Gastrocnemius medialis (tissue), 4 donors: ENCODE data around the gene KRT7. TPM values are rescaled to one million over a fixed set of nuclear protein-coding genes. Genes with fewer than 3 reads are reported as not detected.
"Not testable (repeated sequence)": the region's sequence is repeated elsewhere in the genome, so short reads cannot be mapped to it uniquely, and the experiment has no call there.

ENCODE experiments used
- ATAC-seq, 2 donors: fragments of 150-250 bp; one replicate each; pipeline ENCODE4 v1.9.1; 2016
- DNase-seq, 2 donors: peaks; one replicate each; pipeline ENCODE4 v3.0.0-alpha.2; 2019
- H3K27ac ChIP-seq, 4 donors: fragments of 200-600 bp; sonication (generic); 1 replicate in 1 of 4; 2 replicates in 3 of 4; pipeline ENCODE4 v1.5.1; 2016 to 2018; ENCODE audit warnings: mild to moderate bottlenecking in 2 of 4, moderate library complexity in 1 of 4
- H3K27me3 ChIP-seq, 3 donors: fragments of 200-600 bp; sonication (generic) in 2 of 3; 1 replicate in 1 of 3; 2 replicates in 2 of 3; pipeline versions ENCODE4 v1.5.1 to v1.6.0; 2016 to 2019; ENCODE audit warnings: mild to moderate bottlenecking in 1 of 3, moderate library complexity in 1 of 3
- H3K36me3 ChIP-seq, 2 donors: fragments of 200-600 bp; sonication (generic) in 1 of 2; one replicate each; pipeline ENCODE4 v1.5.1; 2017 to 2018
- H3K4me1 ChIP-seq, 2 donors: fragments of 200-600 bp; sonication (generic) in 1 of 2; one replicate each; pipeline ENCODE4 v1.5.1; 2016 to 2017; ENCODE audit warnings: mild to moderate bottlenecking in 2 of 2
- H3K4me3 ChIP-seq, 4 donors: fragments of 200-600 bp; sonication (generic) in 3 of 4; 1 replicate in 1 of 4; 2 replicates in 3 of 4; pipeline ENCODE4 v1.5.1; 2016 to 2019; ENCODE audit warnings: mild to moderate bottlenecking in 2 of 4
- H3K9me3 ChIP-seq, 3 donors: fragments of 200-600 bp; sonication (generic) in 2 of 3; 1 replicate in 1 of 3; 2 replicates in 2 of 3; pipeline ENCODE4 v1.5.1; 2016 to 2019
- POLR2A ChIP-seq, 2 donors: fragments of 450-650 bp; IDR thresholded peaks; one replicate each; pipeline ENCODE4 v1.6.1; 2017; ENCODE audit warnings: antibody characterized with exemption in 2 of 2, mild to moderate bottlenecking in 2 of 2, moderate library complexity in 2 of 2
- in situ Hi-C, 4 donors: fragments of 200-750 bp; cut with MboI; loops; one replicate each; pipeline versions ENCODE4 v1.15.0 to v1.8.0; 2017; ENCODE audit warnings: low sequenced_read_pairs in 4 of 4
- intact Hi-C: fragments of 100-400 bp; cut with DNase I; formaldehyde crosslinking; loops from one replicate; pipeline ENCODE4 v1.15.1; 2023; ENCODE audit warnings: low total_unique reads
- total RNA-seq, 4 donors: library from RNA; depleted of rRNA; stranded (reverse); fragments of >200 nt; gene quantifications; one replicate each; pipeline versions ENCODE4 v1.1.0 to v1.2.3, GENCODE V29; 2016
- TF ChIP-seq, protein P1 (sequence below), 5 experiments: fragments of 450-650 bp in 3 of 5; fragments of 200-600 bp in 2 of 5; sonication (generic) in 2 of 5; IDR thresholded peaks in 4 of 5; conservative IDR thresholded peaks in 1 of 5; 1 replicate in 4 of 5; 2 replicates in 1 of 5; pipeline ENCODE4 v1.5.1; 2016 to 2019; ENCODE audit warnings: antibody characterized with exemption in 5 of 5, mild to moderate bottlenecking in 3 of 5, moderate library complexity in 3 of 5

The KRT7 gene
- total RNA-seq, 4 donors from 2014 or later = 0.39 to 4.4 (median 1.2) TPM

DNA sequence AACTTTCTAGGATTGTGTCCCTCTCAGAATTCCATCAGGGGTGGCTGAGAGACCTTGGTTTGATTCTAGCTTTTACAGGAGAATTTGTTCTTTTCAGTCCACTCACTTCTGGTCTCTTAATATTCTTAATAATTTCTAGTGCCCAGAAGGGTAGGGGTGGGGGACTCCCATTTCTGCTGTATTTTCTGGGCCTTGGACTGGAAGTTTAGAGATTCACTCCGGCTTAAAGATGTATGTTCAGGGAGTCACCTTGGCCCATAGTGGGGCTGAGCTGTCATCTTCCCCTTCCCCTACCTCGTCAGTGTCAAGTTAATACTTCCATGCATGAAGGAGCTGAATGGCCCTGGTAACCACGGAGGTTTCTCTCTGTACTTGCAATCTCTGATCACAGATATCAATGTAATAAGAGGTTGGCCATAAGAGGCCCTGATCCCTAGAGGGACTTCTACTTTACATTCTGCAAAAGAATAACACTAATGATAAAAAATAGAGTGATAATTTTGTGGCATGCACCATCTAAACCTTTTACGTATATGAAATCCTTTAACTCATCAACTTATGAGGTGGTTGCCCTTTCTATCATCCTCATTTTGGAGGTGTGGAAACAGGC lies 51.6 kb downstream of the KRT7 start:
- Histone ChIP-seq H3K27me3 (no peaks in the 10 kb centered on the region), H3K4me3 (no peak overlapping the region), H3K36me3 (no peaks in the 10 kb centered on the region), H3K27ac (no peak overlapping the region), H3K9me3 (no peaks in the 10 kb centered on the region), H3K4me1 (peaks cover 10% of the 10 kb centered on the region in 2 donors)
- DNase-seq = no peak
- ATAC-seq = no peak
- intact Hi-C loops (loop anchor here (5.0 kb wide), 1 partner anchor 137 kb away; no protein-coding TSS in a partner anchor), in situ Hi-C loops (no loop called here)
- no peak for TF ChIP-seq POLR2A (IDR thresholded peaks at IDR 0.05)
- TF ChIP-seq, protein P1, sequence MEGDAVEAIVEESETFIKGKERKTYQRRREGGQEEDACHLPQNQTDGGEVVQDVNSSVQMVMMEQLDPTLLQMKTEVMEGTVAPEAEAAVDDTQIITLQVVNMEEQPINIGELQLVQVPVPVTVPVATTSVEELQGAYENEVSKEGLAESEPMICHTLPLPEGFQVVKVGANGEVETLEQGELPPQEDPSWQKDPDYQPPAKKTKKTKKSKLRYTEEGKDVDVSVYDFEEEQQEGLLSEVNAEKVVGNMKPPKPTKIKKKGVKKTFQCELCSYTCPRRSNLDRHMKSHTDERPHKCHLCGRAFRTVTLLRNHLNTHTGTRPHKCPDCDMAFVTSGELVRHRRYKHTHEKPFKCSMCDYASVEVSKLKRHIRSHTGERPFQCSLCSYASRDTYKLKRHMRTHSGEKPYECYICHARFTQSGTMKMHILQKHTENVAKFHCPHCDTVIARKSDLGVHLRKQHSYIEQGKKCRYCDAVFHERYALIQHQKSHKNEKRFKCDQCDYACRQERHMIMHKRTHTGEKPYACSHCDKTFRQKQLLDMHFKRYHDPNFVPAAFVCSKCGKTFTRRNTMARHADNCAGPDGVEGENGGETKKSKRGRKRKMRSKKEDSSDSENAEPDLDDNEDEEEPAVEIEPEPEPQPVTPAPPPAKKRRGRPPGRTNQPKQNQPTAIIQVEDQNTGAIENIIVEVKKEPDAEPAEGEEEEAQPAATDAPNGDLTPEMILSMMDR (IDR thresholded peaks at IDR 0.05 in 4 of 5, conservative IDR thresholded peaks at IDR 0.05 in 1 of 5) = no peak

DNA sequence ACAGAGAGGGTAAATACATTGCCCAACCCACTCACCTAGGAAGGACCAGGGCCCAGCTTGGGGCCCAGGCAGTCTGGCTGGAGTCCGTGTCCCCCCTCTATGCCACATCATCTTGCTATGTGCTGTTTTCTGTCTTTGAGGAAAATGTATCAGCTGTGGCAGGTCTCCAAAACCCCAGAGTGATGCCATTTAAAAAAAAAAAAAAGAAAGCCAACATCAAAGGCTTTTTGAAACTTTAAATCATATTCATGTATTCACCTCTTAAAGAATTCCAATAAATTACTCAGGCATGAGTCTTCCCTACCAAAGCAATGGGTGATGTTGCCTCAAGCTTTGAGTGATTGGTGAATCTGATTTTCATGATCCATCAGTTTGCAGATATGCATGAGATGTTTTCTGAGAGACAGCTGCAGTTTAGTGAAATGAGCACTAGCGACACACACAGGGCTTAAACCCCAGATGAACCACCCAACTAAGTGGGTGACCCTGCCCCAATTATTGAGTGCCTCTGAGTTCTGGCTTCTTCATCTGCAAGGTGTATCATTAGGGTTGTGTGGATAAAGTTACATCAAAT lies 52.2 kb downstream of the KRT7 start:
- DNase-seq (no peak), ATAC-seq (no peak)
- intact Hi-C loops = no loop called here
- Histone ChIP-seq H3K4me3 (no peak overlapping the region), H3K36me3 (no peaks in the 10 kb centered on the region), H3K27ac (no peak overlapping the region), H3K27me3 (no peaks in the 10 kb centered on the region), H3K4me1 (peaks cover 6 to 9% of the 10 kb centered on the region in 2 donors), H3K9me3 (no peaks in the 10 kb centered on the region)
- TF ChIP-seq, protein P1 (IDR thresholded peaks at IDR 0.05 in 4 of 5, conservative IDR thresholded peaks at IDR 0.05 in 1 of 5) = no peak
- TF ChIP-seq POLR2A (IDR thresholded peaks at IDR 0.05) = no peak
- in situ Hi-C loops = no loop called here

DNA sequence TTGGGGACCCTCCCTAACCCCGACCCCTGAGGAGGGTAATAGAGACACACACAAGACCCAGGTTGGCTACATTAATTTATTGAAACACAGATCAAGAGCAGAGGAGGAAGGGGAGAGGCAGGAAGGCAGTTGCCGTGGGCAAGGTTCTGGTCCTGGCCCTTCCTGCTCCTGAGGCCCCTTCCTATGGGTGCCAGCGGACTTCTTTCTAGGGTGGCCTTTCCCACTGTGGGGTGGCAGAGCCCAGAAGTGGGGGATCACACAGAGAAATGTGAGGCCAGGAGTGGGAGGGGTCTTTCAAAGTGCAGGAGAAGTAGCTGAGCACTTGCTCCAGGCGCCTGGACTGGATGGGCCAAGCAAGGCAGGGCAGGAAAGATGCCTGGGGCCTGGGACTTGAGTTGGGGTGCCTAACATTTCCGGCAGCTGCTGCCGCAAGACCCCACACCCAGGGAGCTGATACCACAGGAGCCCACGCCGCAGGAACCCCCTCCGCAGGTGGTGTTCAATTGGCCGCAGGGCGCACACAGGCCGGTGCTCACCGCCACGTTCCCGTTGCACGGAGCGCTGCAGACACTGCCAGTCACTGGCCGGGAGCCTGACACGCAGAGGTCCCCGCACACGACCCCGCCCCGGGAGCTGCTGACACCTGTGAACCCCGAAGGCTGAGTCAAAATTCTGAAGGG lies 52.9 kb downstream of the KRT7 start:
- Histone ChIP-seq H3K4me1 (peaks cover 2 to 5% of the 10 kb centered on the region in 2 donors), H3K27ac (no peak overlapping the region), H3K4me3 (no peak overlapping the region), H3K27me3 (no peaks in the 10 kb centered on the region), H3K36me3 (no peaks in the 10 kb centered on the region), H3K9me3 (no peaks in the 10 kb centered on the region)
- in situ Hi-C loops (no loop called here), intact Hi-C loops (no loop called here)
- no peak for TF ChIP-seq POLR2A (IDR thresholded peaks at IDR 0.05)
- TF ChIP-seq, protein P1 (IDR thresholded peaks at IDR 0.05 in 4 of 5, conservative IDR thresholded peaks at IDR 0.05 in 1 of 5) = no peak
- DNase-seq (no peak), ATAC-seq (no peak)

DNA sequence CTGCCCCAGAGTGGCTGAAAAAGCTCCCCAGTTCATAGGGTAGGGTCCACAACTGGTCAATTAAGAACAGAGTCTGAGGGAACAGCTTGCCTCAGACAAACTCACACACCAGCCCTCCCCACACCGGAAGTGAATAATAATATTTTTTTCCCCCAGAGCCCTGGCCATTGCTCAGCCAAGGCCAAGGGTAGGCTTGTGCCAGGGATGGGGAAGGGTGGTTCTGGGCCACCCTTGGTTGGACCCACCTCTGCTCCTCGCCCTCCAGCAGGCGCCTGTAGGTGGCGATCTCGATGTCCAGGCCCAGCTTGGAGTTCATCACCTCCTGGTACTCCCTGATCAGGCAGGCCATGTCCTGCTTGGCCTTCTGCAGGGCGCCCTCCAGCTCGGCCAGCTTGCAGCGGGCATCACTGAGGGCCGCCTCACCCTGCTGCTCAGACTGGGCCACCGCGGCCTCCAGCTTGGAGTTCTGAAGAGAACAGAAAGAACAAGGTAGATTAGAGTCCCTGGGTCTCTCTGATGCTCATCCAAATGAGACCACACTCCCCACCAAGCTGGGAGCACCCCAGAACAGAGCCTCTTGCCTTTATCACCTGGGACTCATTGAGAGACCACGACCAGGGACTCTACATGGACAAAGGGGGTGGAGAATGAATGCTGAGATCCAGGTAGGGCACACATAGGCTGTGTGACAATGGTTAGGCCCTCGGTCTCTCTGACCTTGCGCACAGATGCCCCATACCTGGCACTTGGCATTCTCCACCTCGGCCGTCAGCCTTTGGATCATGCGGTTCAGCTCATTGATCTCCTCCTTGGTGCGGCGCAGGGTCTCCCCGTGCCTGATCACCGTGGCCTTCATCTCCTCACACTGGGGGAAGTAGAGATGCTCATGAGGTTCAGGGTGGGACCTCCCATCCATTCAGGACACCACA lies 54.1 kb downstream of the KRT7 start:
- H3K36me3 ChIP-seq, in situ Hi-C loops, DNase-seq, H3K4me3 ChIP-seq, H3K27ac ChIP-seq, H3K4me1 ChIP-seq, ATAC-seq, H3K27me3 ChIP-seq, H3K9me3 ChIP-seq, intact Hi-C loops: not testable (repeated sequence)

DNA sequence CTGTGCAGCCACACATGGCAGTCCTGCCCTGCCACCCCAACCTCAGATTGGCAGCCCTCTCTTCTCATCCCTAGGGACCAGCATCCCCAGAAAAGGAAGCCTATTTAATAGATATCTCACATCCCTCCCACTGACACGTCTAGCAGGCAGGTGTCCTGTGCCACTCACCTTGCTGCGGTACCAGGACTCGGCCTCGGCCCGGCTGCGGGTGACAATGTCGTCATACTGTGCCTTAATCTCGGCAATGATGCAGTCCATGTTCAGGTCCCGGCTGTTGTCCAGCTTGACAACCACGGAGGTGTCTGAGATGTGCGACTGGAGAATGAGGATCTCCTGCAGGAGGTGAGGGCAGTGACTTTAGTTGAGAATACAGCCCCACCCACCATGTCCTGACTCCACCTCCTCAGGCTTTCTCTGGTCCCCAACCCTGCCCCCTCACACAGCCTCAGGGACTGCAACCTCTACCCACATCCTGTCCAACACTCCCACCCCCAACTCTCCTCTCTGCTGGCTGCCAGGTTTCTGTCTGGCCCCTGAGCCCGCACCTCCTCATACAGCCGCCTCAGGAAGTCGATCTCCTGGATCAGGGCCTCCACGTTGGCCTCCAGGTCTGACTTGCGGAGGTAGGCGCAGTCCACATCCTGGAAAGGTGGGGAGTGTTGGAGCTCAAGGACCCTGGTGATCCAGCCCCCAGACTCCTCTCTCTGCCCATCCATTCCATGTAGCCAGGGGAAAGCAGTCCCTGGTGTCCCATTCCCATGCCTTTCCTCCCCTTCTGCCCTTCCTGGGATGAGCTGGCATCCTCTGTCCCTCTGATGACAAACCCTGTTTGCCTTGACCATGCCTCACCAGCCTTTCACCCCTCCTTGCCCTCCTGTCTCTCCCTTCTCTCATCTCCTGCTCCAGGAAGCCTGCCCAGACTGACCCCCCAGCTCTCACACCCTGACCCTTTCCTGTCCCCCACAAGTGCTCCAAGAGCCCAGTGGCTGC lies 55.1 kb downstream of the KRT7 start:
- not testable (repeated sequence) for DNase-seq

DNA sequence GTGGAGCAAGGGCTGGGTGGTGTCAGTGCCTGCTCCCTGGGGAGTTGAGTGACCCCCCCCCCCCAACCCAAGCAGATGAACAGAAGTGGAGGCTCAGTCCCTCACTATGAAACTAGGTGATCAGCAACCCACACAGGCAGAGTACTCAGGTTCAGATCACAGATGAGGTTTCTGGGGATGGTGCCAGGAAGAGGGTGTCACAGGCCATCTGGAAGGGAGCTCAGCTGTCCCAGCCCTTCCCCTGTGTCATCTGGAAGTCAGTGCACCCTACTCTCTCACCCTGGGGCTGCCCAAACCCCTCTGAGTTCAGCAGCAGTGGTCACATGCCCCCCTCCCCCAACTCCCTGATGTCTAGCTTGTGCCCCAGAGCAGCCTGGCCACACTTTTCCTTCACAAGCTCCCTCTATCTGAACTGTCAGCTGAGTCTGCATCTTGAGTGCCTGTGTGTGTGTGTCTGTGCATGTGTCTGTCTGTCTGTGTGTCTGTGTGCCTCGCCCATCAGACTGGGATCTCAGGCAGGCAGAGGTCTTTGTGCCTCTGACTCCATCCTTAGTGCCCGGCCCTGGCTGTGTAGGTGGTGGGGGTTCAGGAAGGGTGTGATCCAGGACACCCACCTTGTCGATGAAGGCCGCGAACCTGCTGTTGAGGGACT lies 57.6 kb downstream of the KRT7 start:
- in situ Hi-C loops, H3K27ac ChIP-seq, H3K9me3 ChIP-seq, H3K36me3 ChIP-seq, H3K27me3 ChIP-seq, ATAC-seq, intact Hi-C loops, H3K4me3 ChIP-seq, DNase-seq, H3K4me1 ChIP-seq: not testable (repeated sequence)

More for the DNA sequence above, 55.1 kb downstream of the KRT7 start:
- intact Hi-C loops, in situ Hi-C loops, H3K27me3 ChIP-seq, H3K4me1 ChIP-seq, H3K27ac ChIP-seq, H3K4me3 ChIP-seq, ATAC-seq, H3K36me3 ChIP-seq, H3K9me3 ChIP-seq: not testable (repeated sequence)
